HG03108 (cell line): ENCODE measurements around the gene TRABD2B.

Source experiments
- ATAC-seq: cut with Tn5 transposase; IDR thresholded peaks from one replicate; pipeline ENCODE4 v1.9.1; 2021; ENCODE audit warnings: moderate library complexity; ENCODE audit not compliant: unreplicated experiment

TRABD2B gene

GRCh38 chr1:47837866-47838561, 159.2 kb downstream of the TRABD2B start:
- ATAC-seq = no peak

DNA sequence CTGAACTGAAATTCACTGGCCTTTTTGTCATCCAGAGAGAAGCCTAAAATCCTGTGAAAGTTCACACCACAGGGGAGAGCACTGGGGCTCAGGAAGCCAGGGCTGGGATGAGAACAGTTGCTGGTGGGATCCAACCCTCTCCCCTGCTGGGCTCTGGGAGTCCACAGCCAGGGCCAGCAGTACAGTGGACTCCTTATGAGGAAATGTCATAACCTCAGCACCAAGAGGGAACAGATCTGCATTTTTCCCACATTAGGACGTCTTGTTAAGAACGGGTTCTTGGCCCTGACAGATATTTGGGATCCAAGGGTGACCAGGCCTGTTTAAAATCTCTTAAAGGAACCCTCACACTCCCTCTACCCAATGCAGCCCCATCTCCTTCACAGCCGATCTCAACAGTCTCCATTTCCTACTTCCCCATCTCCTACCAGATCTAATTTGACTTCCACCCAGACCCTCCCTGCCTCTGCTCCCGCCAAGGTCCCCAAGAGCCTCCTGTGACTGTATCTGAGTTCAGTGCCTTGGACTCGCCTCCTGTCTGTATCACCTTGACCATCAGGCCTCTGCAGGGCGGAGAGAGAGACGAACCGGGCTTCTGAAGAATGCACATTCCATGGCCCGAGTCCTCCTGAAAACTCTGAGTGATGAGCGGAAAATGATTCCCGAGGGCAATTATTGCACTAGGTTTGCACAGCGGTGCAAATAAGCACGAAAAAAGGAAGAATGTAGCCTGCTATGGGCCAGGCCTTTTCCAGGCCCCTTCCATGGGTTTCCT, 159.9 kb downstream of the TRABD2B start:
- ATAC-seq = no peak

GRCh38 chr1:47835409-47835808, 161.8 kb downstream of the TRABD2B start:
- no peak for ATAC-seq

- no peak for ATAC-seq
Observed at GRCh38 chr1:47834326-47834725, 162.9 kb downstream of the TRABD2B start.

GRCh38 chr1:47830641-47831333, 166.4 kb downstream of the TRABD2B start:
- ATAC-seq = no peak

GRCh38 chr1:47830021-47830420, 167.2 kb downstream of the TRABD2B start:
- no peak for ATAC-seq

GRCh38 chr1:47828978-47829377, 168.2 kb downstream of the TRABD2B start:
- ATAC-seq = no peak

DNA sequence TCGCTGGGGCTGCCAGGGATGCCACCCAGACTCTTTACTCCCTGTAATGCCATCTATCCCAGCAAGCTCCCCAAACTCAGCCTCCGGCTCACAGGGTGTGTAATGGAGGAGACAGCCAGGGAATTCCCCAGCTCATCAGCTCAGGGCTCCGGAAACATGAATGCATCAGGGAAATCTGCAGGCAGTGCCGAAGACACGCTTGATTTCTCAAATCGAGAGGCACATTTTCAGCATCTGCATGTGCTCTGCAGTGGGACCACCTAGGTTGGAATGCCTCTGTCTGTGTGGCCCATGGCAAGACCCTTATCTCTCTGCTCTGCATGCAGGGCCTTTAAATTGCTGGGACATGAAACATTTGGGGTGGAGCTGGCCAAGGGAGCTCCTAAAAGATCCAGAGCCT, 170.1 kb downstream of the TRABD2B start:
- ATAC-seq = no peak

GRCh38 chr1:47824716-47825115, 172.5 kb downstream of the TRABD2B start:
- no peak for ATAC-seq

- ATAC-seq = no peak
Observed at GRCh38 chr1:47824297-47824696, 172.9 kb downstream of the TRABD2B start.

DNA sequence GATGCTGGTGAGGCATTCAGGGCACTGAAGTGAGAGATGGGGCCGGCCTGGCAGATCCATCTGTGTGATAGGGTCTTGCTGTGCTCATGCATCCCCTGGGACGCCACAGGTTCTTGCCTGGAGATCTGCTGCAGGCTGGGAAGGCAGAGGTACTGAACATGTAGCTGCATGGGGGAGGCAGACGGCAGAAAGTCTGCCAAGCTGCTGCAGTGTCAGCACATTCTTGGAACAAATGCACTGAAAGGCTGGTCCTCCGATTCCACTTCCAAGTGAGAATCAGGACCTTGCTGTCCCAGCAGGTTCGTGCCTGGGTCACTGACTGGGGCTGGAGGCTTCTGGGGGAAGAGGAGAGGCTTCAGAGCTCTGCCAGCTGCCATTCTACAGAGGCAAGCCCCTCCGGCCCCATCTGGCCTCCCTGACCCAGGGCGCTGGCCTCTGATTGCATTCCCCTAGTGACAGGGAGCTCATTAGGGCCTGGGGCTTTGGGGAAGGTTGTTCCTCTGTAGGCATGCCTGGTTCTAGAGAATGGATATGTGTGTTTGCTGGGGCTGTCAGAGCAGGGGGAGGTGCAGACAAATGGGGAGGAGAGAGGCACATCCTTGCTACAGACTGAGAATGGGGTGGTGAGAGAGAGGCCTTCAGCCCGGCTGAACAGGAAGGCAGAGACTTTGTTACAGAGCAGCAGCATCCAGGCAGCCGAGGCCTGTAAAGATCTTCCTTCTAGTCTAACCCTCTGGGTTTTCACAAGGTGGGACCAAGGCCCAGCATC, 174.0 kb downstream of the TRABD2B start:
- ATAC-seq = no peak

- no peak for ATAC-seq
Observed at GRCh38 chr1:47821760-47822159, 175.4 kb downstream of the TRABD2B start.

DNA sequence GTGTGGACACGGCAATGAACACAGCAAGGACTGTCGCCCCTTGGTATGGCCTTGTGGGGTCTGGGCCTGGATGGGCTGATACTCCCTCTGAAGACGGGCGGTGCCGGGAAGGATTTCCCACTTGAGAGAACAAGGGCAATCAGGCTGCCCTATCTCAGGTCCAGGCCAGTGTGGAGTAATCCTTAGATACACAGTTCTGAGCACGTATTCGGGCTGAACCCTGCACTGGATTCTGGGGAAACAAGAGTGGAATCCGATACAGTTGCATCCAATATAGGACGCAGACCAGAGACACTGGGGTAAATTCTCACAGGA, 177.7 kb downstream of the TRABD2B start:
- ATAC-seq = no peak

DNA sequence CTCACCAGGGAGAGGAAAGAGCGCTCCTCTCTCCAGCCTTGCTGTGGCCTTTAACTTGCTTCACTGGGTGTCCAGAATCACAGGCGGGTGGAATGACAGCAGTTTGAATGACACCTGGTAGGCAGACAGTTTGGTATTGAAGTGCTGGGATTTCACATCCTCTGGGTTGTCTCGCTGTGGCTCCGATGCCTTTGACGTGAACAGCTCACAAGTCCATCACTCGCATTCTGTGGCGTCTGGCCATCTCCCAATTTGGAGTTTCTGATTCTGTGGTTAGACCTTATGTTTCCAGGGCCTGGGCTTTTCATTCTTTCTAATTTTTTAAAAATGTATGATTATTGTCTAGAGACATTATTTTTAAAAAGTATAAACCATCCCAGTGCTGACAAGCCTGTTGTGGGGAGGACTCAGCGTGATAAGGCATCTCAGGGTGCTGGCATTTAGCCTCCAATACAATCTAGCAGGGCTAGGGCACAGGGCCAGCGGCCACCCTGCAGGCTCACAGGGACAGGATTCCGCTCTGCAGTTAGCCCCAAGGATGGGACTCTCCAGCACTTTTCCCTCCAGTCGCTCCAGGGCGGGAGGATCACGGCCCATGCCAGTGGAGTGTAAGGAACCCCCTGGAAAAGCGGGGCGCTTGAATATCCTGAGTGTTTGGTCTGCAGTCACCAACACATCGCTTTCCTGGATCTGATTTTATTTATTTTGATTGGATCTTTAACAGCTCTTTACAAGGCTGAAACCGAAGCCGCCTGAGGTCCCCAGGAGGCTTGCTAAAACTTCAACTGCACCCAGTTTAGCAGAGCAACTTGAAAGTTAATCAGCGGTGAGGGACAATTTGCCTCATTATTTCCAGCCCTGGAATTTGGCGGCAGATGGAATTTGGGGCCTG, 178.3 kb downstream of the TRABD2B start:
- no peak for ATAC-seq

DNA sequence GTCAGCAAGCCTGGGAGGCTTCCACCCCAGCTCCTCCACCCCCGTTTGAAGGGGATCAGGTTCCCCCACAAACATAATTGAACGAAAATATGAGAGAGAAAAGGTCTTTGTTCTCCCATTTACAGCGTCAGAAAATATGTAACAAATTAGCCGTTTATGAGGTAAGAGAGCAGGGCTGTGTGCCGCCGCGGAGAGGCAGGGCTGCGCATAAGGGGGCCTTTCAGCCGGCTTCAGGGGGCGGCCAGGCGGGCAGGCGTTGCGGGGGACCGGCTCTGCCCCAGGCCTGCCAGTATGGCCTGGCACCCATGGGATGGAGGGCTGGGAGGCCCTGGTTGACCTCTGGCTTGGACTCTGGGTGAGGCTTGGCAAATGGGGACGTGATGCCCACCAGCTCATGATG, 179.3 kb downstream of the TRABD2B start:
- ATAC-seq = no peak

DNA sequence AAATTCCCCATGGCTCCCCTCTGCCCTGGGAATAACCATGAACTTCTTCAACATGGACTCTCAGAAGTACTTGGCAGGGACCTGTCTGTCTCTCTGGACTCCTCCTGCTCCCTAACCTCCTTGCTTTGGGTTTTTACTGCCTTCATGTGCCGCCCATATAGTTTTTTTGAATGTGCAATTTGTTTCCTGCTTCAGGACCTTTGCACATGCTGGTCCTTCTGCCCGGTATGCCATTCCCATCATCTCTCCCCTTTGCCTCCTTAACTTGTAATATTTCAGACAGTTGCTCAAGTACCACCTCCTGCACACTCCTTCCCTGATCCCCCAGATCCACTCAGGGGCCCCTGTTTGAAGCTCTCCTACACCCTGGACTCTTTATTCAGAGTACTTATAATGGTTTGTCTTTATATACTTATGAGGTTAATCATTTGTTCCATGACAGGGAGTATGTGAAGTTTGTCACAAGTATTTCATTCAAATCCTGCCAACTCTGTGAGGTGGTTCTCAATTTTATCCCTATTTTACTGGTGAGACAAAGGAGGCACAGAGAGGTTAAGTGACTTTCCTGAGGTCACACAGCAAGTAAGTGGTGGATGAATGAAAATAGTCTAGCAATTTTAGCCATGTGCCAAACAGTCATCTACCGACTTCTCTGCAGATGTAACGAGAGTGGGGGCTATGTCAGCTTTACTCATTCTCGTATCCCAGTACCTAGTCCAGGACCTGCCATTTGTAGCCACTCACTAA, 180.7 kb downstream of the TRABD2B start:
- ATAC-seq = no peak

GRCh38 chr1:47814612-47815395, 182.4 kb downstream of the TRABD2B start:
- no peak for ATAC-seq

GRCh38 chr1:47813970-47814369, 183.2 kb downstream of the TRABD2B start:
- no peak for ATAC-seq
